ENCODE results near the gene SERINC5. TPM values are rescaled to one million over a fixed set of nuclear protein-coding genes. Genes with fewer than 3 reads are reported as not detected.

The SERINC5 gene
- total RNA-seq, 1 donor from 2014 or later: 57.3 TPM

DNA sequence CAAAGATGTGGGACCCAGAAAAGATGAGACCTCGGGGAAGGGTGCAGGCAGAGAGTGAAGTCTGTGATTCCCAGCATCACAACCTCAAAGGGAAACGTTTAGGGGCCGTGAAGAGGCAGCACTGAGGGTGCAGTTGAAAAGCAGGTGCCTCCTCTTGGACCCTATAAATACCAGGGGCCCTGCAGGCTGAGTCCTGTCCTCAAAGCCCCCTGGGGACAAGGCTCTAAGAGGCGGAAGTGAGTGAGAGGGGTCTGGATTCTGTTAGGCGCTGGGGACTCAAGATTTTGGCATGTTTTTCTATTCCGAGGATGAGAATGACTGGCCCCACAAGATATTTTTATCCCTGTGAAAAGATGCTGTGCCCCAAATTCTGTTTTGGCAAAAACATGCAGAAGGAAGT lies 112.9 kb downstream of the SERINC5 start:
- Histone ChIP-seq H3K4me1 (ENCODE audit: insufficient read depth, low read length) (no peaks in the 10 kb centered on the region), H3K4me3 (ENCODE audit: insufficient read depth, low read depth, low read length) (no peak overlapping the region), H3K9ac (ENCODE audit: low read length) (no peak overlapping the region), H2AFZ (ENCODE audit: low read depth, low read length) (no peak overlapping the region), H3K27ac (ENCODE audit: low read depth, low read length) (no peak overlapping the region), H3K9me3 (ENCODE audit: insufficient read depth, low read depth, low read length) (no peaks in the 10 kb centered on the region), H3K4me2 (ENCODE audit: low read length) (no peak overlapping the region), H3K36me3 (ENCODE audit: insufficient read depth, low read length) (peaks cover 5% of the 10 kb centered on the region), H3K27me3 (ENCODE audit: insufficient read depth, low read length) (no peaks in the 10 kb centered on the region), H3K79me2 (ENCODE audit: insufficient read depth, low read length) (no peaks in the 10 kb centered on the region), H4K20me1 (ENCODE audit: insufficient read depth, low read length) (no peaks in the 10 kb centered on the region)
- H3K36me3 Mint-ChIP-seq (ENCODE audit: low read depth, unreplicated experiment): peaks cover 19% of the 10 kb centered on the region
- H3K27me3 Mint-ChIP-seq (ENCODE audit: low read depth, unreplicated experiment): no peaks in the 10 kb centered on the region
- DNase-seq (ENCODE audit: low read depth): no peak
- no peak overlapping the region for H3K27ac Mint-ChIP-seq (ENCODE audit: unreplicated experiment)
- no peak for TF ChIP-seq EZH2 (IDR thresholded peaks at IDR 0.05; ENCODE audit: insufficient read depth, low read length)
- TF ChIP-seq, protein P1, sequence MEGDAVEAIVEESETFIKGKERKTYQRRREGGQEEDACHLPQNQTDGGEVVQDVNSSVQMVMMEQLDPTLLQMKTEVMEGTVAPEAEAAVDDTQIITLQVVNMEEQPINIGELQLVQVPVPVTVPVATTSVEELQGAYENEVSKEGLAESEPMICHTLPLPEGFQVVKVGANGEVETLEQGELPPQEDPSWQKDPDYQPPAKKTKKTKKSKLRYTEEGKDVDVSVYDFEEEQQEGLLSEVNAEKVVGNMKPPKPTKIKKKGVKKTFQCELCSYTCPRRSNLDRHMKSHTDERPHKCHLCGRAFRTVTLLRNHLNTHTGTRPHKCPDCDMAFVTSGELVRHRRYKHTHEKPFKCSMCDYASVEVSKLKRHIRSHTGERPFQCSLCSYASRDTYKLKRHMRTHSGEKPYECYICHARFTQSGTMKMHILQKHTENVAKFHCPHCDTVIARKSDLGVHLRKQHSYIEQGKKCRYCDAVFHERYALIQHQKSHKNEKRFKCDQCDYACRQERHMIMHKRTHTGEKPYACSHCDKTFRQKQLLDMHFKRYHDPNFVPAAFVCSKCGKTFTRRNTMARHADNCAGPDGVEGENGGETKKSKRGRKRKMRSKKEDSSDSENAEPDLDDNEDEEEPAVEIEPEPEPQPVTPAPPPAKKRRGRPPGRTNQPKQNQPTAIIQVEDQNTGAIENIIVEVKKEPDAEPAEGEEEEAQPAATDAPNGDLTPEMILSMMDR (IDR thresholded peaks at IDR 0.05; ENCODE audit: insufficient read depth, low read depth, low read length): no peak
- no peak overlapping the region for H3K4me3 Mint-ChIP-seq (ENCODE audit: unreplicated experiment)
- peaks cover 19% of the 10 kb centered on the region for H3K4me1 Mint-ChIP-seq (ENCODE audit: low read depth, unreplicated experiment)
- H3K9me3 Mint-ChIP-seq (ENCODE audit: unreplicated experiment): no peaks in the 10 kb centered on the region
- no peak for FAIRE-seq

DNA sequence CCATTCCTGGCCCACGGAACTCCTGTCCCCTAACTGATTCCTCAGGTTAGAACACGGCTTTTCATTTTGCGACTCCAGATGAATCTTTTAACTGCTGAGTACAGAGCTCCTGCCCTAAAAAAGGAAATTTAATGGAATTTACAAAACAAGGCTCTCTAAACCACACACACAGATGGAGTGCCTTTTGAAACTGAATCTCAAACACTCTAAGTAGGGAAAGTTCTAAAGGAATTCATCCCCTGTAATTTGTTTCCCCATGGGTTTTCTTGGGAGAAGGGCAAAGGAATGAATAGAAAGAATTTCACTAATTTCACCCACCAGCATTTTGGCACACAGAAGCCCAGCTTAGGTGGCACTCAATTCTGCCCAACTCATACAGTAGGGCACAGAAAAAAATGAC lies 114.2 kb downstream of the SERINC5 start:
- peak overlapping the region; percentile 4 for H3K4me2 ChIP-seq (ENCODE audit: low read length)
- no peaks in the 10 kb centered on the region for H3K27me3 ChIP-seq (ENCODE audit: insufficient read depth, low read length)
- H3K27ac Mint-ChIP-seq (ENCODE audit: unreplicated experiment): peak overlapping the region; percentile 81
- H3K36me3 Mint-ChIP-seq (ENCODE audit: low read depth, unreplicated experiment): peaks cover 14% of the 10 kb centered on the region
- H3K27me3 Mint-ChIP-seq (ENCODE audit: low read depth, unreplicated experiment): no peaks in the 10 kb centered on the region
- H3K27ac ChIP-seq (ENCODE audit: low read depth, low read length): no peak overlapping the region
- H3K4me3 ChIP-seq (ENCODE audit: insufficient read depth, low read depth, low read length): no peak overlapping the region
- no peaks in the 10 kb centered on the region for H3K9me3 ChIP-seq (ENCODE audit: insufficient read depth, low read depth, low read length)
- DNase-seq (ENCODE audit: low read depth) (no peak), FAIRE-seq (no peak)
- H3K36me3 ChIP-seq (ENCODE audit: insufficient read depth, low read length): peaks cover 5% of the 10 kb centered on the region
- peak overlapping the region; percentile 50 for H3K4me3 Mint-ChIP-seq (ENCODE audit: unreplicated experiment)
- H3K9ac ChIP-seq (ENCODE audit: low read length): no peak overlapping the region
- peak overlapping the region; percentile 66 for H2AFZ ChIP-seq (ENCODE audit: low read depth, low read length)
- TF ChIP-seq EZH2 (IDR thresholded peaks at IDR 0.05; ENCODE audit: insufficient read depth, low read length): no peak
- TF ChIP-seq, protein P1 (IDR thresholded peaks at IDR 0.05; ENCODE audit: insufficient read depth, low read depth, low read length): no peak
- no peaks in the 10 kb centered on the region for H3K4me1 ChIP-seq (ENCODE audit: insufficient read depth, low read length)
- H4K20me1 ChIP-seq (ENCODE audit: insufficient read depth, low read length): no peaks in the 10 kb centered on the region
- H3K4me1 Mint-ChIP-seq (ENCODE audit: low read depth, unreplicated experiment): peaks cover 19% of the 10 kb centered on the region
- H3K9me3 Mint-ChIP-seq (ENCODE audit: unreplicated experiment): no peaks in the 10 kb centered on the region
- H3K79me2 ChIP-seq (ENCODE audit: insufficient read depth, low read length): no peaks in the 10 kb centered on the region

DNA sequence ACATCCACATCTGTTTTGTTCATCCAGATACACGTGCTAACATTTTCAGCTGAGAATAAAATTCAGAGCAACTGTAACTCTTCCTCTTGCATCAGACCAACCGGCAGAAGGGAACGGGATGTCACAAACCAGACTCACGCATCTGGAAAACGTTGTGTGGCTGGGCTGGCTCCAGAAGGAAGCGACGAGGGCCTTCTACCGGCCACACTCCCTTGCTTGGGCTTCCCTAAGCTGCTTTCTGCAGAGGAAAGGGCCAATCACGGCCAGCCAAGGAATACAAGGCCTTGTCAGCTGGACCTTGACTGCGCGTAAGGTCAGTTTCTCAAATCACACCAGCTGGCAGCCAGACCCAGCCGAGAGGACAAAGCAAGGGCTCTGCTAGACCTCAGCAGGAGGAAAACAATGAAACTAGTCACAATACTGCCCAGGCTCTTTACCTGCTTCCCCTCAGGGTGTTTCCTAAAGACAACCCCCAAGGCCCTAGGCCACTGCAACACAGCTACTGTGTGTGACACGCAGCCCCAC lies 114.6 kb downstream of the SERINC5 start:
- H3K36me3 Mint-ChIP-seq (ENCODE audit: low read depth, unreplicated experiment): peaks cover 14% of the 10 kb centered on the region
- Histone ChIP-seq H3K79me2 (ENCODE audit: insufficient read depth, low read length) (no peaks in the 10 kb centered on the region), H3K4me1 (ENCODE audit: insufficient read depth, low read length) (no peaks in the 10 kb centered on the region), H3K27me3 (ENCODE audit: insufficient read depth, low read length) (no peaks in the 10 kb centered on the region), H3K27ac (ENCODE audit: low read depth, low read length) (no peak overlapping the region), H3K9me3 (ENCODE audit: insufficient read depth, low read depth, low read length) (no peaks in the 10 kb centered on the region), H3K9ac (ENCODE audit: low read length) (no peak overlapping the region), H3K4me3 (ENCODE audit: insufficient read depth, low read depth, low read length) (no peak overlapping the region), H3K4me2 (ENCODE audit: low read length) (peak overlapping the region; percentile 4), H2AFZ (ENCODE audit: low read depth, low read length) (peak overlapping the region; percentile 66), H3K36me3 (ENCODE audit: insufficient read depth, low read length) (peaks cover 5% of the 10 kb centered on the region), H4K20me1 (ENCODE audit: insufficient read depth, low read length) (no peaks in the 10 kb centered on the region)
- no peaks in the 10 kb centered on the region for H3K27me3 Mint-ChIP-seq (ENCODE audit: low read depth, unreplicated experiment)
- H3K4me3 Mint-ChIP-seq (ENCODE audit: unreplicated experiment): peak overlapping the region; percentile 50
- FAIRE-seq (no peak), DNase-seq (ENCODE audit: low read depth) (no peak)
- TF ChIP-seq, protein P1 (IDR thresholded peaks at IDR 0.05; ENCODE audit: insufficient read depth, low read depth, low read length): no peak
- TF ChIP-seq EZH2 (IDR thresholded peaks at IDR 0.05; ENCODE audit: insufficient read depth, low read length): no peak
- H3K4me1 Mint-ChIP-seq (ENCODE audit: low read depth, unreplicated experiment): peaks cover 19% of the 10 kb centered on the region
- no peaks in the 10 kb centered on the region for H3K9me3 Mint-ChIP-seq (ENCODE audit: unreplicated experiment)
- peak overlapping the region; percentile 81 for H3K27ac Mint-ChIP-seq (ENCODE audit: unreplicated experiment)

Data from astrocyte (in vitro differentiated cells and primary cell).